ENCODE measurements around the gene DEAF1.

Gene DEAF1

DNA sequence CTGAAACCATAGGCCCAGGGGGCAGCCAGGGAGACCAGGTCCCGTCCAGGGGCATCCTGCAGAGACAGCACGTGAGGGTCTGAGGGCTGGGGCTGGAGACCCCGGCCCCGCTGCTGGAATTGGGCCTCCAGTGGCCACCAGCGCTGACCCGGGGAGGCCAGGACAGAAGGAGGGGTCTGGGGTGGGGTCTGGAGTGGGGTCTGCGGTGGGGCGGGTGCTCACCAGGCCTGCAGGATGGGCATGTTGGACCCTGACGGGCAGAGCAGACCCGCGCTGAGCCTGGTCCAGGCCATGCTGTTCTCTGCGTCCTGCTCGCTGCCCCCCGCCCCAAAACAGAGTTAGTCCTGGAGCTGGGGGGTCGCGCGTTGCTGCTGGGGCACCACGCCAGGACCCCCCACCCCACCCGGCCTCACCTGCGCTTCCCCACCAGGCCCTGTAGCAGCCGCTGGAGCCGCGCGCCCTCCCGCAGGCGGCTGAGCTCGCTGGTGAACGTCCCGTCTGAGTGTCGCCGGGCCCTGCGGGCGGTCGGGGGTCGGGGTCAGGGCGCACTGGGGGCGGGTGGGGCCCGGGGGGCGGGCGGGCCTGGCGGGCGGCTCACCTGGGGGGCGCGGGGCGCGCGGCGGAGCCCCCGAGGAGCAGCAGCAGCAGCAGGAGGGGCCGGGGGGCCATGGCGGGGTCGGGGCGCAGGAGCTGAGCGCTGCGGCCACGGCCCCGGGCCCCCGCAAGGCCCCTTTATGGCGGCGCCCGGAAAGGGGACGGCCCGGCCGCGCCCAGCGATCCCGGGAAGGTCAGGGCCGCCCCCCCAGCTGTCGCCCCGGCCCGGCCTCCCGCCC, 68.3 kb downstream of the DEAF1 start, which contains the start of gene SCT:
Gene SCT, minus strand, starts transcription at position 707 of the 833 bp plus-strand sequence. Its CDS starts 38 bp downstream, at position 669.
- no peak for DNase-seq (ENCODE audit: extremely low read depth in 1 of 2, low read depth in 1 of 2)

DNA sequence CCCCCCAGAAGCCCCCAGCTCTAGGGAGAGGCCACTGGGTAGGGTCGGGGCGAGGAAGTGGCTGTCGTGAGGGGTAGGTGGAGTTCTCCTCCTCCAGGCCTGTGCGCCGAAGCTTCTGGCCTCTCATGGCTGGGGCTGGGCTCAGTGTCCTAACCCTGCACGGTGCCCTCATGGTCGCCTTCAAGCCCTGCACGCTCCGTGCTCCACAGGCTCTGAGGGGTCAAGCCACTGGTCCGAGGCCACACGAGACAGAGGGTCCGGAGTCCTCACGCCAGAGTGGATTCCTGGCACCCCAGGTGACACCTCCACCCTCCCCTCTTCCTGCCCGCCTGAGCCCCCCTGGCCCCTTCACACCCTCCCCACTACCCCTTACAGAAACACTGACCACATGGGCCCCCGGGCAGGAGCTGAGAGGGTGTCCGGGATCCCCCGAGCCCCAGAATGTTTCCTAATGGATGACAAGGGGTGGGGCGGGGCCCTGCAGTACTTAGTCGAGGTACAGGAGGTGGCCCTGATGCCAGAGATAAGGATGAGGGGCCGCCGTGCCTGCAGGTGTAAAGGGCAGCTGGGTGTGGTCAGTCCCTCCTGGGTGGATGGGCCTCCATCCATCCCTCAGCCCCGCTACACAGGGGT, 69.3 kb downstream of the DEAF1 start:
- DNase-seq (ENCODE audit: extremely low read depth in 1 of 2, low read depth in 1 of 2), result no peak

DNA sequence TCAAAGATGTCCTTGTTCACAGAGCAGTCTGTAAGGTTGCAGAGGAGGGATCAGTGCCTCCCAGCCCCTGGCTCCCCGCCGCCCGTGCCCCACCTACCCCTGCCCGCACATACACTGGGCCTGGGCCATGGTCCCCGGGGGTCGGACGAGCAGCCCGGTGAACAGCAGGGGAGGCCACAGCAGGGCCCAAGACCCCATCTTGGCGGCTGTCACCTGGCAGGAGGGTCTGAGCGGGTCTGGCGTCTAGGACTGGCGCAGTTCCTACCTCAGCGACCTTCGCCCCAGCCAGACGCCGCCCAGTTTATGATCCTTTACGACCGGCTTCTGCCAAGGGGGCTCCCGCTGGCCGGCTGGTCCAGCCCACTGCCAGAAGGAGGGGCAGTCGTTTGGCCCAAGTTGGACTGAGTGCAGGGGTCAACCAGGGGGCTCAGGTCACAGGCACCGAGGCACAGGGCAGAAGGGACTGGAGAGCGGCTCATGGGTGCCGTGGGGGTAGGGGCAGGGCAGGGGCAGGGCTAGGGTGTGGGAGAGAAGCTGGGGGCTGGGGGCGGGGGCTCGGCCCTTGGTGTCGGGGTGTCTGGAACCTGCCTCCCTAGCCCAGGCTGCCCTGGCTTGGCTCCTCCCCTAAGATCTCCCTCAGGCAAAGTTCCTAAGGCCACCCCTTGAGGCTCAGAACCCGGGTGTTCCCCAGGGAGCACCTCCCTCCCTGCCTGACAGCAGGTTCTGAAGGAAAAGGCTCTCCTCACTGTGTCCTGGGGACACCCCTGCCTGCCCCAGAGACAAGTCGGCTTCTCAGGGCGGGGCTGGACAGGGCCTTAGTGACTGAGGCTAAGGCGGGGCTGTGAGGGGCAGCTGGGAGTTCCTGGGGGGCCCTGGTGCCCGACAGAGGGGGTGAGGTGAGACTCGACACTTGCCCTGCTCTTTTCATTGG, 70.1 kb downstream of the DEAF1 start, which contains the start of gene CDHR5:
Gene CDHR5, minus strand, starts transcription at position 251 of the 931 bp plus-strand sequence. Its CDS starts 53 bp downstream, at position 198.
- DNase-seq (ENCODE audit: extremely low read depth in 1 of 2, low read depth in 1 of 2), result no peak

DNA sequence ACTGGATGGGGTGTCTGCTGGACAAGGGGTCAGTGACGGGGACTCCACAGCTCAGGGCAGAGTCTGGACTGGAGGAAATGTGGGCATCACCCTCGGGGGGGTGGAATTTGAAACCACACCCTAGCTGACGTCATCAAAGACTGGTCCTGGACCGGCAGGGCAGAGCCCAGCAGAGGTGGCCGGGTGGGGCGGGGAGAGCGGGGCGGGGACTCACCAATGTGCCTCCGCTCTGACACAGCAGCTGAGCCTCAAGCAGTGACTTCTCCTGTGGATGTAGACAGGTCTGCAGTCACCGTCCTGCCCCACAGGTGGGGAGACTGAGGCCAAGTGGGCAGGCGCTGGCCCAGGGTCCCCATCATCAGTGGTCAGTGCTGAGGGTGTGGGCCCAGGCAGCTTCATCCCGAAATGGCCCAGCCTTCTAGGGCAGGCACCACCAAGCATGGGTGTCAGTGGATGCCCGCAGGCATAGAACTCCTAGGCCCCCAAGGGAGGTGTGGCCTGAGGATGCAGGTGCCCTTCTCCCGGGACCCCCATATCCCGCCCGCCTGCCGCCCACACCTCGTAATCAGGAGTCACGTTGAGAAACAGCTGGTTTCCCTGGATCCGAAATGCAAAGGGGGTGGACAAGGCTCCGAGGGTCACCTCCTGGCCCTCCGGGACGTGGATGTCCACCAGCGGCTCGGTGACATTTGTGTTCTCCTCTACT, 70.9 kb downstream of the DEAF1 start:
- DNase-seq (ENCODE audit: extremely low read depth in 1 of 2, low read depth in 1 of 2), result no peak

DNA sequence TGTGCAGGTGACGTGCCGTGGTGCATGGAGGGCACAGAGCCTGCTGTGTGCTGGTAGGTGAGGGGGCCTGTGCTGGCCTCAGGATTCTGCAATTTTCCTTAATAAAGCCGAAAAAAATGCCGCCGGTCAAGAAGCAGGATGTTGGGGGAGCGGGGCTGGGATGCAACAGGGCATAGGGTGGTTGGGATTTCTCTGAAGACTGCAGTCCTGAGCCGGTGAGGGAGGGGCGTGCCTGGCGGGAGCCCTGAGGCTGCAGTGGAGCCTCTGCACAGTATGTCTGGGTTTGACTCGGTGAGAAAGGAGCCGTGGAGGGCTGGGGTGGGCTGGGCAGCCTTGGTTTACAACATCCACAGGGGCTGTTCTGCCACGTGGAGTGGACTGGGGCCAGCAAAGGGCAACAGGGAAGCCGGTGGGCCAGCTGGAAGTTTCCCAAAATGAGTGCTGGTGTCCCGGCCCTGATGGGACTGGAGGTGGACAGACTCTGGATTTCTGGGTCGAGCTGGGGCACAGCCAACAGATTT, 71.6 kb downstream of the DEAF1 start:
- no peak for DNase-seq (ENCODE audit: extremely low read depth in 1 of 2, low read depth in 1 of 2)

DNA sequence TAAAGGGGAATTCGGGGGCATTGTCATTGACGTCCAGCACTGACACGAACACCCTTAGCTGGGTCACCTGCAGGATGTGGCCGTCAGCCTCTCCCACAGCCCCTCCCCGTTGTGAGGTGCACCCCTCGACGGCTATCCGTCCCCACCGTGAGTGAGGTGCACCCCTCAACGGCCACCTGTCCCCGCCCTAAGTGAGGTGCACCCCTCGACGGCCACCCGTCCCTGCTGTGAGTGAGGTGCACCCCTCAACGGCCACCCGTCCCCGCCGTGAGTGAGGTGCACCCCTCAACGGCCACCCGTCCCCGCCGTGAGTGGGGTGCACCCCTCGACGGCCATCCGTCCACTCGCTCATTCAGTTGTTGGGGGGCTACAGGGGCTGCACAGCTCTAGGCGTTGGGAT, 73.2 kb downstream of the DEAF1 start:
- DNase-seq (ENCODE audit: extremely low read depth in 1 of 2, low read depth in 1 of 2), result no peak

DNA sequence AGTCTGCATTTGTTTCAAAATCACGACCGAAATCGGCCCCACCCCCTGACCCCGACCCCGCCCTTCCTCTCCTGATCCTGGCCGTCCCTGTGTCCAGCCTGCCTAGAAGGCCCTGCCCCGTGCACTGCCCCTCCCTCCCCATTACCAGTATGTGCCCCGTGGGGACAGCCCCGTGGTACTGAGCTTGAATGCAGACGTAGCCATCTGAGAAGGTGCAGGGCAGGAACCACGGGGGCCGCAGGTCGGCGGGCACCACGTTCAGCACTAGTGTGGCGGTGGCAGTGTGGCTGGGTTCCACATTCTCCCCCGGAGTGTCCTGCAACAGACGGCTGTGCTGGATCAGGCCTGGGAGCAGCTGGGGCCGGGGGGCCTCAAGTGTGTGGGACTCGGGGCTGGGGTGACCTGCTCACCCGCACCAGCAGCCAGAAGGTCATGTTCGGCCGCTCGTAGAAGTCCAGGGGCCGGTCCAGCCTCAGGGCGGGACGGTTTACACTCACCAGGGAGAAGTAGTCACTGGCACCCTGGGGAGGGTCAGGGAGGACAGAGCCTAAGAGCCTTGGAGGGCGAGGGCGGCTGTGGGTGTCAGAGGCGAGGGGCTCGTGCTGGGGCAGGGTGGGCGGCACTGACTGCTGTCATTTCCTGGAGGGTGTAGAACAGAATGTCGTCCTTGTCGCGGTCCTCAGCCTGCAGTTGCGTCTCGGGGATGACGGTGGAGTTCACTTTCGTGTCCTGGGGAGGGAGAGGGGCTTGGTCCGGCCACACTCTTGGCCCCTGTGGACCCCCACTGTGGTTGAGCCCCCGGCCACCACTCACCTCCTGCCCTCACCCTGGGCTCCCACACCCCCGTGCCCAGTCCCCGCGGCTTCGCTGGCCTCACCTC, 73.8 kb downstream of the DEAF1 start:
- no peak for DNase-seq (ENCODE audit: extremely low read depth in 1 of 2, low read depth in 1 of 2)

DNA sequence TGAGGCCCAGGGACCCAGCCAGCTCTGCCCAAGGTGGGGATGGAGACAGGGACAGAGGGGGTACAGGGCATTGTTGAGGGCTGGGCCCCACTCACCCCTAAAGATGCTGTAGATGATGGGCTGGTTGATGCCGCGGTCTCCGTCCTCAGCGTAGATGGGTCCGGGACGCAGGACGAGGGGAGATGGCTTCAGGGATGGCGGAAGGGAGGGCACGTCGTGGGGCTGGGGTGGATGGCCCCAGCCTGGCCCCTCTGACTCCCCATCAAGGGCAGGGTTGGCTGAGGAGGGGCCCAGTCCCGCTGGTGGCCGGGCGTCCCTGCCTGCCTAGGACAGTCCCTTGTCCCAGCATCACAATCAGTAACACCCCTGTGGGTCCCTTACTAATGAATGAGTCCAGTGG, 74.8 kb downstream of the DEAF1 start:
- DNase-seq (ENCODE audit: extremely low read depth in 1 of 2, low read depth in 1 of 2), result no peak

DNA sequence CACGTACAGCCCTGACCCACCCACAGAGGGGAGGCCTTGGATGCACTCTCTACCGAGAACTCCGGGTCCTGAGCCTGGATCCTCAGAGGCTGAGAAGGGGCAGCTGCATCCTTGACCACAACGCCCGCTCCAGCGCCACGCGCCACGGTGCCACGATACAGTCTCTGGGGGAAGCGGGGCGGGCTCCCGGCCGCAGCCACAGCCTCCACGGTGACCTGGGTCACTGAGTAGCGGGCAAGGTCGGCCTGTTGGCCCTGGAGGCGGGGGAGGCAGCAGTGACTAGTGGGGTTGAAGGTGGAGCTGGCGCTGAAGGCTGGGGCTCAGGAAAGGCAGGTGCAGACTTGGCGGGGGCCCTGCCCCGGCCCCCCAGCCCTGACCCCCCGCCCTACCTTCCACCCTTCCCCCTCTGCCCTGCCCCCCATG, 75.4 kb downstream of the DEAF1 start:
- no peak for DNase-seq (ENCODE audit: extremely low read depth in 1 of 2, low read depth in 1 of 2)

DNA sequence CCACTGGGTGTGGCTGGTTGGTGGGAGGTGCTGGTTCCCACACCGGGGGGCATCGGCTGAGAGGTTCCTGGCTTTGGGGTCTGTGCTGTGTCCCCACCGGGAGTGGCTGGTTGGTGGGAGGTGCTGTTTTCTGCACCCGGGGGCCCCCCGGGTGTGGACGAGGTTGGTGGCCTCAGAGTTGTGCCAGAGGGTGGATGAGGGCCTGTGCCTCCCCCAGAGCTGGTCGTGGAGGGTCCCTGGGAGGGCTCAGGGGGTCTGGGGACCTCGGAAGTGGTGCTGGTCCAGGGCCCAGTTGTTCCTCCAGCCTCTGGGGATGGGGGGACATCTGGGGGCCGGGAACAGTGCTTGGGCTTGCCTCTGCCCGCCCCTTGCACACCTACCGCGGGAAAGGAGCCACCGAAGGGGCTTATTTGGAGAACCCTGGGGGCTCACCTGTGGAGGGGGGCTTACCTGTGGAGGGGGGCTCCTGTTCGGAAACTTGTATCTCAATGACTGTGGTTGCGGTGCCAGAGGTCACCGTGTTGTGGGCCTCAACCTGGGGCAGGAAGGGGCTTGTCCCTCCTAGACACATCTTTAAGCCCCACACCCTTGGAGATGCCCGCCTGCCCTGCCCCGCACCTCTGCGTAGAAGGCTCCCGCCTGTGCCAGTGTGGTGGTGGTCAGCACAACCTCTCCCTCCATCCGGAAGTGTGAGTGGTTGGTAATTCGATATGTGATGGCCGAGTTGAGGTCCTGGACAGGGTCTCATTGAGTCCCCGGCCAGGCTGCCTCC, 76.0 kb downstream of the DEAF1 start:
- DNase-seq (ENCODE audit: extremely low read depth in 1 of 2, low read depth in 1 of 2), result no peak

DNA sequence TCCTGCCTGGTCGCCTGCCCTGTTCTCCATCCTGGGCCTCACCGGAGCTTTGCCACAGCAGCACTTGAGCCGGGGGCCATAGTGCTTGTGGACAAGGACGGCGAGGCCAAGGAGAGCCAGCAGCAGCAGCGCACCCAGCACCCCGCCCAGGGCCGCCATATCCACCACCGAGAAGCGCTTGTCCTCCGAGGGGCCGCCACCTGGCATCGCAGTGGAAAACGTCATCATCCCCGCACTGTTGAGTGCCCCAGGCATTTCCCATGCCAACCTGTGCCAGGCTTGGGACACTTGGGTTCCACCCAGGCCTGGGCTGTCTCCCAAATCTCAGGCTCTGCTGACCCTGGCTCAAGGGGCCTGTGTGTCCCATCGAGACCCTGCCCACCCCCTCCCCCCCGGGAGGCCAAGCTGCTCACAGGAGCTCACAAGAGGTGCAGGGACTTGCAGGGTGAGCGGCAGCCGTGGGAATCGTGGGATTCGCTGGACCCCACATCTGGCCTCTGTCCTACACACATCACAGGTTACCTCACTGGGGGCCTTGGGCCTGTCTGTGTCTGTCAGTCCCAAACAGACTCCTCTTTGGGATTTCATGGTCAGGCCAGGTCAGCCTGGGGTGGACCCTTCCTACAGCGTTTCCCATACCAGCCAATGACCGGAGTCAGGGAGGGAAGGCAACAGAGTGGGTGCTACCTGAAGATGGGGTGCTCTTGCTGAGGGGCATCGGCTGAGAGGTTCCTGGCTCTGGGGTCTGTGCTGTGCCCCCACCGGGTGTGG, 76.9 kb downstream of the DEAF1 start:
- no peak for DNase-seq (ENCODE audit: extremely low read depth in 1 of 2, low read depth in 1 of 2)

DNA sequence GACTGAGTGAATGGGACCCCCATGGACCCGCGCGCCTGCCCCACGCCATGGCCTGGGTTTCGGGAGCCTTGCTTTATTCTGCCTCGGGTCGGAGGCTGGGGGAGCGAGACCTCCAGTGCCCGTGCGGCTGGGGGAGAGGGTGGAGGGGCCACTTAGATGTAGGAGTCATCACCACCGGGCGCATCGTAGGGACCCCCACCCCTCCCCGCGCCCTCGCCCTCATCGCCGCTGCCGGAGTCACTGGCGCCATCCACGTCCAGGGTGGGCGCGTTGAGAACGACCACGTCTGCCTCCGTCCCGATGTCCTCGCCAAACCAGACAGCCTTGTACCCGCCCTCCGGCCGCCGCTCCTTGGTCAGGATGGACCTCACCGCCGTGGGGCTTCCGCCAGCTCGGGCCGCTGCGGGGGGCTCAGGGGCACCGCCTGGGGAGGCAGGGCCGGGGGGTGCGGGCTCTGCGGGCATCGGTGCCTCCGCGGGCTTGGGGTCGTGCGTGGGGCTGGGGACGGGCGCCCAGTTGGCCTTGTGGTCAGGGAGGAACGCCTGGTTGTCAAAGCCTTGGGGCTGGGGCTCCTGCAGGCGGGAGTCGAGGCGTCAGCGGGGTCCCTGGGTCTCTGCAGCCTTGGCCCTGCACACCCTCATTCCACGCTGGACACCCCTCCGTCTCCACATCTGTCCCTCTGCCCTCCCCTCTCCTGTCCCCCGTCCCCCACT, 77.7 kb downstream of the DEAF1 start:
- no peak for DNase-seq (ENCODE audit: extremely low read depth in 1 of 2, low read depth in 1 of 2)

DNA sequence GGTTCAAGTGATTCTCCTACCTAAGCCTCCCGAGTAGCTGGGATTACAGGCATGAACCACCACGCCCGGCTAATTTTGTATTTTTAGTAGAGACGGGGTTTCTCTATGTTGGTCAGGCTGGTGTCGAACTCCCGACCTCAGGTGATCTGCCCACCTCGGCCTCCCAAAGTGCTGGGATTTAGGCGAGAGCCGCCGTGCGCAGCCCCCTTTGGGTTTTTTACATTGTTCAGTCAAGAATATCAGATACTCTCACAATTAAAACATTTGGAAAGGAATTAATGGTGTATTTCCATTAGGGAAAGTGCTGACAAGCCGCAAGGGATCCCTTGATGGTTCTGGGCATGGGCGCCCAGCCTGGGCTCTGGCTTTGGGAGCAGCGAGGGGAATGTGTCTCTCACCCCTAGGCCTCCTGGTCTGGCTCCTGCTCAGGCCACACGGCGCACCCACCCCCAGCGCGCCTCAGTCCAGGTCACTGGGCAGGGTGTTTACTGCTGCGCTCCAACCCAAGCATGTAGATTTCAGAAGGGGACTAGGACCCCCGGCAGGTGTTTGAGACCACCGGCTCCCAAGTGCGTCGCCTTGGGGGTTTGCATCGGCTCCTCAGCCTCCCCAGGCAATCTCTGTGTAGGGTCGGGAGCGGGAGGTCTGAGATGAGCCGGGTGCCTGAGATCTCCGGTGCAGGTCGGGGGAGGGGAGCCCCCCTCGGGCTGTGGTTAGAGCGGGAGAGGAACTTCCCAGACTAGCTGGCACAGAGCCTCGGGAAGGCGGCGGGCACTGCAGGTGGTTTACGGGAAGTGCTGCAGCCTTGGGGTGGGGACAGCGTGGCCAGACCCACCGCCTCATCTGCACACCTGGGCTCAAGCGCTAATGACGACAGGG, 78.5 kb downstream of the DEAF1 start:
- no peak for DNase-seq (ENCODE audit: extremely low read depth in 1 of 2, low read depth in 1 of 2)

DNA sequence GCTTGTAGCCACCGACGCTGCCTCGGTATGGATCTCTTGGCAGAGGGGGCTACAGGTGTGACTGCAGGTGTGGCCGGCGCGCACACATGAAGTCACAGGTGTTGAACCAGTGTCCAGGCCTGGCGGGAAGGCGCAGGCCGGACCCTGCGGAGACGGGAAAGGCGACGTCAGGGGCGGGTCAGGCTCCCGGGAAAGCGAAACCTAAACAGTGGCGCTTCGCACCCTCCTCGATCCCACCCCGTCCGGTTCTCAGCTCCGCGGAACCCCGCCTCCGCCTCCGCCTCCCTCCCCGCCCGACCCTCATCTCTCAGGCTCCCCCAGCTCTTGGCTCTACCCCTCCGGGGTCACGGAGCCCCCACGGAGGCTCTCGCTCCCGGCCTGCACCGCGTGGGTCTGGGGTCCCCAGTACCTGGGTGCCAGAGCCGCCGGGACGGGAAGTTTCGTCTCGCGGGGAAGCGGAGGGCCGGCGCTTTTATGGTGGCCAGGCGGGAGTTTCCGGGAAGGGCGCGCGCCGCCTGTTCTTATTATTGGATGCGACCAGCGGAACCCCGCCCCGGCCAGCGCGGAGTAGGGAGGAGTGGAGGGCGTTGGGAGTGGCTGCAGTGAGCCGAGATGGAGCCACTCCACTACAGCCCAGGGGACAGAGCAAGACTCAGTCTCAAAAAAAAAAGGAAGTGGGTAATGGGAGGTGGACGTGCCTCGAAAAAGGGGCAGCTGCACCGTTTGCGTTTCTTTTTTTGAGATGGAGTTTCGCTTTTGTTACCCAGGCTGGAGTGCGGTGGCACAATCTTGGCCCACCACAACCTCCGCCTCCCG, 79.3 kb downstream of the DEAF1 start, which contains the start of gene IRF7:
Gene IRF7, minus strand, starts transcription at position 447 of the 816 bp plus-strand sequence. CDS start 586 bp downstream, outside the sequence.
- DNase-seq (ENCODE audit: extremely low read depth in 1 of 2, low read depth in 1 of 2), result peak; percentile 66 to 80
